HG02884 (cell line): ENCODE results near the gene TNS1.

Experiments used
- ATAC-seq: cut with Tn5 transposase; IDR thresholded peaks from one replicate; pipeline ENCODE4 v1.9.1; 2021; ENCODE audit warnings: mild to moderate bottlenecking, moderate library complexity; ENCODE audit not compliant: unreplicated experiment

Gene TNS1

GRCh38 chr2:217801711-217802110 is 201.1 kb downstream of the TNS1 start:
- no peak for ATAC-seq

DNA sequence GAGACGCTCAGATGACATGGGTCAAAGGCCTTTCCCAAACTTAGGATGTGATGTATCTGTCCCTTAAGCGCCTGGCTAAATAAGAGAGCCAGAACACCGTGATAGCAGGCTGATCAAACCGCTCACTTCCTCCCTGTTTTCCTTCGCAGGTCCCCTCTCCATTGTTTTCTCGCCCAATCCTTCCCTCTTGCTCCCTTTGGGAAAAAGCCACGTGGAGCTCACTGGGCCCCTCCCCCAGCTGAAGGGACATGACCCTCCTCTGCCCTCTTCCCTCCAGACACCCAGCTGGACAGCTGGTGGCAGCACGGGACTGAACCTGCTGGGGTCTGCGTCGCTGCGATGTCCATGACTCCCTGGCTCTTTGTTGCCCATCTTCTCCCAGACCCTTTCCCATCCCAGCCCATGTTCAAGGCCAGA is 201.7 kb downstream of the TNS1 start:
- no peak for ATAC-seq

GRCh38 chr2:217800433-217801114 is 202.2 kb downstream of the TNS1 start:
- ATAC-seq, result no peak

GRCh38 chr2:217799563-217800432 is 203.0 kb downstream of the TNS1 start:
- no peak for ATAC-seq

DNA sequence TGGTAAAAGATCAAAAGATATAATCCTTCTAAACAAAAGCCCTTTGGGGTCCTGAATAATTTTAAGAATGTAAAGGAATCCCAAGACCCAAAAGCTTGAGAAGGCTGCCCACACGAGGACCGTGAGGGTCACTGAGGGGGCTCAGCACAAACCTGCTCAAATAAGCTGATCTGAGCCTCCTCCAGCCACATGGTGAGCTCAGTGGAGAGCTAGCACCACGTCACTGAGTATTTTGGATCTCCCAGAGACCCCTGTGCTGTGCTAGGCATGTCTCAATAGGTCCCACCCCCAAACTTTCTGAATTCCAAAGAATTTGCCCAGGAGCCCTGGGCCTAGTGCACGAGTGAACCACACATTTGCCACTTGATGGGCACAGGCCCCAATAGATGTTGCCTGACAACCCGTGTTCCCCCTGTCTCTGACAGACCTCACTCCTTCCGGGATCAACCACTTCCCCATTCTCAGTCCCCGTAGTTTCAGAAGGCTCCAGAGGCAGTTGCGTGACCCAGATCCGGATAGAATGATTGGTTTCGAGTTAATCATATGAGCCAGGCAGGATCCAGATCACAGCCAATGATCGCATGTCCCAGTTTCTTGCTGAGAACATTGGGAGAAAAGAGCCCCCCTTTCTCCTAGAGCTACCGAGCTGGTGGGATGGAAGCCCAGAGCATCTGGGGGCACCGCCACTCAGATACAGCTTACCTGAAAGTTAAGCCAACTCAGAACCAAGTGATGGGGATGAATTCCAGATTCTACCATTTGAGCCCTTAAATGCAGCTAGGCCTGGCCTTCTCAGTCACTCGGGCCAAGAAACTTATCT is 203.8 kb downstream of the TNS1 start:
- no peak for ATAC-seq

DNA sequence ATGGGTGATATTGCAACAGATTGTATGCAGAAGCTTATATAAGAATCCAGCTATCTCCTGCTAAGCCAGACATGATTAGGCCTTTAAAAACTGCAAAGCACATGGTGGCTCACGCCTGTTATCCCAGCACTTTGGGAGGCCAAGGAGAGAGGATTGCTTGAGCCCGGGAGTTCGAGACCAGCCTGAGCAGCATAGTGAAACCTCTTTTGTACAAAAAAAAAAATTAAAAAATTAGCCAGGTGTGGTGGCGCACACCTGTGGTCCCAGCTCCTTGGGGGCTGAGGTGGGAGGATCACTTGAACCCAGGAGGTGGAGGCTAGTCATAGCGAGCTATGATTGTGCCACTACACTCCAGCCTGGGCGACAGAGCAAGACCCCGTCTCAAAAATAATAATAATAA is 204.6 kb downstream of the TNS1 start:
- ATAC-seq, result no peak

- no peak for ATAC-seq
Measured at GRCh38 chr2:217797661-217798069, 205.1 kb downstream of the TNS1 start.

GRCh38 chr2:217797165-217797564 is 205.6 kb downstream of the TNS1 start:
- ATAC-seq, result no peak

GRCh38 chr2:217795706-217796465 is 206.9 kb downstream of the TNS1 start:
- ATAC-seq, result no peak

DNA sequence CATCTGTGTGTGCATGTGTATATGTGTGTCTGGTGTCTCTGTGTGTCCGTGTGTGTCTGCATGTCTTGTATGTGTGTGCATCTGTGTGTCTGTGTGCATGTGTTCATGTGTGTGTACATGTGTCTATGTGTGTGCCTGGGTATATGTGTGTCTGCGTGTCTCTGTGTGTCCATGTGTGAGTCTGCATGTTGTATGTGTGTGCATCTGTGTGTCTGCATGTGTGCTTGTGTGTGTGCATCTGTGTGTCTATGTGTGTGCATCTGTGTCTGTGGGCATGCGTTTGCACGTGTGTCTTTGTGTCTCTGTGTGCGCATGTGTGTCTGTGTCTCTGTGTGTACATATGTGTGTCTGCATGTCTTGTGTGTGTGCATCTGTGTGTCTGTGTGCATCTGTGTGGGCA is 207.7 kb downstream of the TNS1 start:
- no peak for ATAC-seq

DNA sequence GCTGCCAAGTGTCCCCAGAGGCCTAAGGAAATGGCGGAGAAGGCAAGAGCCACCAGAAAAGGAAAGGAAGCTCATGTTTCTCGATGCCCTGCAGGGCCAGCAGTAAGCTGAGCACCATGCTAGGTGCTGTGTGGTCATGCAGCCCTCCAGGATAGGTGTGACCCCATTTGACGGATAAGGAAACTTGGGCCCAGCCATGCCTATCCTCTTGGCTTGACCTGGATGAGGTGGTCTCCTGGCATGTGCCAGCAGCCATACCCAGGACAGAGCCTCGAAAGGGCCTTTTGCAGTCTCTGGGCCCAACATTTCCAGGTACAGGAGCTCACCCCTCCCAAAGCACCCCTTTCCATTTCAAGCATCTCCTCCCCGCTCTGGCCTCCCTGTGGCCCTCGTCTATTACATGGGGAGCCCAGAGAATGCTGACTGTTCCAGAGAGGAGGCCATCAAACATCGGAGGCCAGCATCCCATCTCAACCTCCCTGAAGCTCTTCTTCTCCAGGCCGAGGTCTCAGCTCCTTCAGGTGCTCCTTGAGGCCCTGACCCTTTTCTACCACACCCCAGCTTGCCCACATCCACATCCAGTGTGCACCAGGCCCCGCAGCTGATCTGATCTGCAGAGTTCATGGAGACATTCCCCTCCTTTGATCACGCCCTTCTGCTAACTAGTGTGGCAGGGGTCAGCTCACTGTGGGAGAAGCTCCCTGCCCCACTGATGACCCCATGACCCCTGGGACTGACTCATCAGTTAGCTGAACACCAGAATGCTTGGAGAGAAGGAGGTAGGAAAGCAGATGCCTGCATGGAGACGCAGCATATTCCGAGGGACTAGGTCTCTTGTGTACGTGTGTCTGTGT is 208.4 kb downstream of the TNS1 start:
- no peak for ATAC-seq

- ATAC-seq, result no peak
Measured at GRCh38 chr2:217793566-217794132, 209.1 kb downstream of the TNS1 start.

- no peak for ATAC-seq
Measured at GRCh38 chr2:217792626-217793527, 209.9 kb downstream of the TNS1 start.

DNA sequence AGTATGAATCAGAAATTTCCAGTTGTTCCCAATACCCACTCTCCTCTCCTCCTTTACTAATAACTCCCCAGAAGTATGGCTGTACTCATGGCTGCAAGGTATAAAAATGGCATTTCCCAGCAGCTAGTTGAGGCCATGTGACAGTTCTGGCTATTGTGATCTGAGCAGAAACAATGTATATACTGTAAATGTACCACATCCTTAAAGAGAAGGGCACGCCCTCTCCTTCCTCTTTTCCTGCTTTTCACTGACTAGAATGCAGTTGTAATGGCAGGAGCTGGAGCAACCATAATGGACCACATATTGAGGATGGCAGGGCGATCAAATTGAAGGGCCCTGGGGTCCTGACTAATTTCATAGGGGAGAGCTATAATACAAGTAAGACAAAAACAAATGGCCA is 211.2 kb downstream of the TNS1 start:
- ATAC-seq, result no peak

DNA sequence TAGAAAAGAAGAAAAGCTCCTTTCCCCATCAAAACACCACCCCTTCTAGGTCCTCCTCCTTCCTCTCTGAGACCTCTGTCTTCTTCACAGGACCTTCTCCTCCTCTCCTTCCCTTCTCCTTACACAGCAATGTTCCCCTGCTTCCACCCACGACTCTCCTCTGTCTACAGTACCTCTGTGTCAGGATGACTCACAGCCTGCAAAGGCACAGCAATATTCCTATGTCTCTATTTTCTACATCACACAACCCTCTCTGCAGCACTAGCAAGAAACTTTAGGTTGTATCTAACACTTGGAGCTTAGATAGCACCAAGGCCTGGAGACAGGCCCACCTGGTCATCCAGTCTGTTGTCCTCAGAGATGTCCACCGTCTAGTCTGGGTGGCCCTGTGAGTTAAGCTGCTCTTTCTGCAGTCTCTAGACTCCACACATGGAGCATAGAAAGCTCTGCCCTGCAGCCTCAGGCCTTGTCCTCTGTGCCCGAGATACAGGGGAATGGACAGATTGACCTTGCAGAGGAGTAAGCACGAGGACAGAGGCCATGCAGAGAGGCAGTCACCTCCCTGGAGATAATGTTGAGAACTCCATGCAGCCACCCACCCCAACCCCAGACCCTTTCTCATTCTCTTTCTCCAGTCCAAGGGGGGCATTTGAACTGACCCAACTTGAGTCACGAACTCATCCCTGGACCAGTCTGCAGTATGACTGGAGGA is 212.0 kb downstream of the TNS1 start:
- ATAC-seq, result no peak

GRCh38 chr2:217790195-217790594 is 212.6 kb downstream of the TNS1 start:
- ATAC-seq, result no peak

DNA sequence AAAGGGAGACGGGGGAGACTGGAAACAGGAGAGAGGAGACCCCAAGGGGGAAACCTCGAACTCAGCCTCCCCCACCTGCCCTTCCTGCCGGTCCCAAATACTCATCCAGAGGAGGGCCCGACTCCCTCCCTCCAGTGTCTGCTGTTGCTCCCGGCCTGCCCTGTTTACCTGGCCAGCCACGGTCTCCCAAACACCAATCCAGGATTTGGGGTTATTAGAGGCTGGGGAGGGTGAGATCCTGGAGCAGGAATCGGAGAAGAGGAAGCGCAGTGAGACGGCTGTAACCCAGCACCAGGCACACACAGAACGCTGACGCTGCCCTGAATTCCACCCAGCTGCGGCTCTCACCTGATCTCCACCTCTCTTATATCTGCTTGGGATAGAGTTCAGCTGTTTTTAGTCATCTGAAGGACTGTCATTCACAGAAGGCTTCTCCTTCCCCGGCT is 213.0 kb downstream of the TNS1 start:
- no peak for ATAC-seq
